ENCODE results near the gene TNNT3.
"Not testable (repeated sequence)": the region's sequence is repeated elsewhere in the genome, so short reads cannot be mapped to it uniquely, and the experiment has no call there.

The TNNT3 gene

GRCh38 chr11:1919391-1920127, at the start of gene TNNT3:
TSS of gene TNNT3 (plus strand) at chr11:1919703. CDS start at chr11:1922875, 3,172 bp downstream.
- DNase-seq (ENCODE audit: extremely low read depth in 1 of 2, low read depth in 1 of 2): no peak

DNA sequence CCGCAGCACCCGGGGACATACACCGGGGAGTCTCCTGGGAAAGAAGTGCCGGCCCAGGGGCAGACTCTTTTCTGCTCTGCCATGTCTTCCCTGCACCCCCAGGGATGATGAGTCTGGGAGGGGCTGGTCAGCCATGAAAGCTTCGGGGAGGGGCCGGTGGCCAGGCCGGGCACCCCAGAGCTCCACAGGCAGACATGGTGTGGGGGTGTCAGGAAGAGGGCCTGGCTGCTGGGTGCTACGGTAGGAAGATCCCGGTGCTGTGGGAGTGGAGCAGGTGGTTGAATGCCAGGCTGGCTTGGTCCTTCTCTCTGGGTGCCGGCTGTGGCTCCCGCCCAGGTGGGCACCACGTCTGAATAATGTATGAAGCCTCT, 49.2 kb upstream of the TNNT3 start:
- DNase-seq (ENCODE audit: extremely low read depth in 1 of 2, low read depth in 1 of 2): no peak

DNA sequence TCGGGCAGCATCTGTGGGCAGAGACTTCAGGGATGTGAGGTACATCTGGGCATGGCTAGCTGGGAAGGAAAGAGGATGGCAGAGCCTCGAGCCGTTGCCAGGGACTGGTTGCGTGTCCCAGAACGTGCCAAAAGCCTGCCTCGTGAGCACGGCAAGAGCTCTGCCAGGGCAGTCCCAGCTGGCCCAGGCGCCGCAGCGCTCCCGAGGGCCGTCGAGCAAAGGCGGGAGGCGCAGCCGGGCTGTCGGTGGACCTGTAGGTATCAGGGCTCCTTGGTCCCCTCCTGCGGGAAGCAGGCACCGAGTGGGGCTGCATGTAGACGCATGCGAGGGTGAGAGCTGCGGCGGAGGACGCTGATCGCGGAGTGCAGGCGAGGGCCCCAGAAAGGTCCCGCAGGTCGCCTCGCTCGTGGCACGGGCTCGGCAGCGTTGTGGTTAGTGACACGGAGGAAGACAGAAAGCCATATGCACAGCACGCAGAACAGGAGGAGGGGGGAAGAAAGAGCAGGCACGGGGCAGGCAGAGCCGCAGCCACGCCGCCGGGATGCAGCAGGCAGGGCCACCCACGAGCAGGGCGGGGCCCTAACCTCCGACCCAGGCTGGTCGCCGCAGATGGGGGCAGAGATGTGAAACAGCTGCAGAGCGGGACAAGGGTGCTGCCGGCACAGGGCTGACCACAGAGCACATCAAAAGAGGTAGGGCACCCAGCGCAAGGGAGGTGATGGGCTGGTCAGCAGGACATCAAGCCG, 48.6 kb upstream of the TNNT3 start:
- peak in 1 of 2 donors; percentile 25 for DNase-seq (ENCODE audit: extremely low read depth in 1 of 2, low read depth in 1 of 2)

GRCh38 chr11:1871531-1871930, 48.0 kb upstream of the TNNT3 start:
- DNase-seq (ENCODE audit: extremely low read depth in 1 of 2, low read depth in 1 of 2): no peak

- DNase-seq (ENCODE audit: extremely low read depth in 1 of 2, low read depth in 1 of 2): no peak
Observed at GRCh38 chr11:1872267-1872985, 47.1 kb upstream of the TNNT3 start.

DNA sequence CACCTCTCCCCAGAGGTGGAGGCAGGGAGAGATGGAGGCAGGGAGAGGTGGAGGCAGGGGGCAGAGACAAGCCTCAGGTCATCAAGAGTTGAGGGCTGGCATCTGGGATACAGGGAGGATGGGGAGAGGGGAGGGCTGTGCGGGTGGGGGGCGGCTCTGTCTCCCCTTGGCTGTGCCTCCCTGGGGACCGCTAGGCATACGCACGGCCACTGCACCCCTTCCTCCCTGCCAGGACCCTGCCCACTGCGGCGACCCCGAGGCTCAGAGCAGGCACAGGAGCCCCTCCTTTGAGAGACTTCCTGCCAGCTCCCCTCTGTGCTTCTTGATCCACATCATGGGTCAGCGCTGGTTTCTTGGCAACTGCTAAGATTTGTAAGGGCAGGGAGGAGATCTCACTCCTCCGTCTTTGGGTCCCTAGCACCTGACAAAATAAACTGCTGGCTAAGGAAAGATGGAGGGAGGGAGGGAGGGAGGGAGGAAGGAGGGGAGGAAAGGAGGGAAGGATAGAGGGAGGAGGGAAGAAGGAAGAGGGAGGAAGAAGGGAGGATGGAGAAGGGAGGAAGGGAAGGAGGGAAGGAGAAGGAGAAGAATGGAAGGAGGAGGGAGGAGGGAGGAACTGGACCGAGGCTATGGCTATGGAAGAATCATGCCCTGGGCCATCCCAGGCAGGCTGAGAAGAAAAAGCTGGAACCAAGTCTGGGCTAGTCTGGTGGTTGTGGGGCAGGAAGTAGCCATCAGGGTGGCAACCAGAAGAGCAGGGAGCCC, 46.3 kb upstream of the TNNT3 start:
- no peak for DNase-seq (ENCODE audit: extremely low read depth in 1 of 2, low read depth in 1 of 2)

DNA sequence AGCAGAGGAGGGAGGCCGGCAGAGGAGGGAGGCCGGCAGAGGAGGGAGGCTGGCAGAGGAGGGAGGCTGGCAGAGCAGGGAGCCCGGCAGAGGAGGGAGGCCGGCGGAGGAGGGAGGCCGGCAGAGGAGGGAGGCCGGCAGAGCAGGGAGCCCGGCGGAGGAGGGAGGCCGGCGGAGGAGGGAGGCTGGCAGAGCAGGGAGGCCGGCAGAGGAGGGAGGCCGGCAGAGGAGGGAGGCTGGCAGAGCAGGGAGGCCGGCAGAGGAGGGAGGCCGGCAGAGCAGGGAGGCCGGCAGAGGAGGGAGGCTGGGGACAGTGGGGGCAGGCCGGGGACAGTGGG, 45.7 kb upstream of the TNNT3 start:
- DNase-seq (ENCODE audit: extremely low read depth in 1 of 2, low read depth in 1 of 2): not testable (repeated sequence)

DNA sequence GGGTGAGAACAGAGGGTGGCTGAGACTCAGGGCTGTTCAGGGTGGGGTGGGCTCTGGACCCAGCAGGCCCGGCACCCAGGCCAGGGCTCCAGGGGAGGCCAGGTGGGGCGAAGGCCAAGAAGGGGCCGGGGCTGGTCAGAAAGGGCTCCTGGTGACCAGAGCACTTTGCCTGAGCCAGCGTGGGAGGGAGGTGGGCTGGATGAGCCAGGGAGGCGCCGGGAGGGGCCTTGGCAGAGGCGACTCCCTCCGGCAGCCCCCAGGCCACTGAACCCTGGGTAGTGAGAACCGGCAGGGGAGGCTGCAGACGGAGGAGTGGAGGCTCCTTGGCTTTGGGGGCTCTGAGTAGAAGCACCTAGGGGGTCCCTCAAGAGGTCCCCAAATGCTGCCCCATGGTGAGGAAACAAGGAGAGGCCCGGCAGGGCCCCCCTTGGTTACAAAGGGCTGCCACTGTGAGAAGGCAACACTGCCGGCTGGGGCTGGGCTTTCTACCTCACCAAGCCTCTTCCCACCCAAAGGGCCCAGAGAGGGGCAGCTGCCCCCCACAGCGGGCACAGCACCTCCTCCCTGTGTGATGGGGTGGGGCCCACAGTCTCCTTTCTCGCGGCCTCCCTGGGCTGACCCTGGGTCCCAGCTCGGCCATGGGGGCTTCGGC, 44.9 kb upstream of the TNNT3 start:
- DNase-seq (ENCODE audit: extremely low read depth in 1 of 2, low read depth in 1 of 2): not testable (repeated sequence)

- DNase-seq (ENCODE audit: extremely low read depth in 1 of 2, low read depth in 1 of 2): no peak
Observed at GRCh38 chr11:1875093-1875850, 44.2 kb upstream of the TNNT3 start.

GRCh38 chr11:1875851-1876301, 43.6 kb upstream of the TNNT3 start:
- not testable (repeated sequence) for DNase-seq (ENCODE audit: extremely low read depth in 1 of 2, low read depth in 1 of 2)

DNA sequence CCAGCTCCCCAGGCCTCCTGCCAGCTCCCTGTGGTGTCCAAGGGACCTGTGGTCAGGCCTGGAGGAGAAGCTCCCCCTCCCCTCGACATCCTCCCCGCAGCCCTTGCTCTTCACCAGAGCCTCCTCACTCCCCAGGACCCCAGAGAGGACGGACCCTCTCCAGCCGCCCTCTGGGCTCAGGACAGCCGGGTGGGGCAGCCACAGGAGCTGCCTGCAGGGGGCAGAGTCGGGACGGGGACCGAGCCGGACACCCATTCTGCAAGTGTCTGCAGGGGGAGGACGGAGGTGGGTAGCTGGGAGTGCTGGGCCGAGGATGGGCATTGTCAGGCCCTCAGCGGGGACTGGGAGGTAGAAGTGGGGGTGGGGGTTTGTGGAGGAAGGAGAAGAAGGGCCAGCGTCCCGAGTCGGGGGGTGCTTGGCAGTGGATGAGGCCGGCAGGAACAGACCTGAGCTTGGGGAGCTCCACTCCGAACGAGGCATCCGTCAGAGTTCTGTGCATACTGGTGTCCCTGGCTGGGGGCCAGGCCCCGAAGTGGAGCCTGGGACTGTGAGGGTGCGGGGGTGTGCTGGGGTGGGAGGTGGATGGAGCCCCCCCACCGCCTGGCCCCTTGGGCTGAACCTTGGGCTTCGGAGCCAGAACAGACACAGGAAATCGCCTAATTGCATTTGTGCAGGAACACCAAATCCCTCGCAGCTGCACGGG, 43.0 kb upstream of the TNNT3 start:
- no peak for DNase-seq (ENCODE audit: extremely low read depth in 1 of 2, low read depth in 1 of 2)

DNA sequence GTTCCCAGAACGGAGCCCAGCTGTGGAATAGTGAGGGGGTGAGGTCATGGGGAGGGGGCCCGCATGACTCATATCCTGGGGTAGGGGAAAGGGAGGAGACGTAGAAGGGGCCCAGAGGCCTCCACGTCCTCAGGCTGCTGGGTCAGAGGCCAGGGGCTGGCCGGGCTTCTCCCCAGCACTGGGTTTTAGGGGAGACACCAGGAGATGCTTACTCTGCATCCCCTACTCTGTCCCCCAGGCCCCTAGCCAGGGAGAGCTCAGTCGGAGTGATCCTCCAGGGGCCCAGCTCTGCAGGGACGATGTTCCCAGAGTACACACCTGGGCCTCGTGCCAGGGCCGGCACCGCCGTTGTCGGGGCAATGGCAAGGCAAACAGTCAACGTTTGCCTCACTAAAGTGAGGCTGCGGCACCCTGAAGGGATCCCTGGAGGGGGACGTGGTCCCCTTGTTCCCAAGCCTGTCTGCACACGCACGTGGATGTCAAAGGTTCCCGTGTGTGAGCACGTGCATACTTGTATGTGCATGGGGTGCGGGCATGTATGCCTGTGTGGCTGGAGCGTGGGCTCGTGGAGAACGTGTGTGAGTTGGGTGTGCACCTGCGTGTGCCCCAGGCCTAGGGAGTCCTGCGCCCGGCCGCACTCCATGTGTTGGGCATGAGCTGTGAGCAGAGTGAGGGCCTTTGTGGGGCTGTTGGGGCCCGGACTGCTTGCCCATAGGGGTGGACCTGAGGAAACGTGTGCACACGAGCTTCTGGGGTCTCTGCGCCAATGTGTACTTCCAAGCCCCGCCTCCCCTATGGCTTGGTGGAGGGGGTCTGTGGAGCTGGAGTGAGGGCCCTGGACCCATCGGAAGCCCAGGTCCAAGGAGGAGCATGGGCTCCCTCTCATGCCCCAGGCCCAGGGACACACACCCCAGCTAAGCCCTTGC, 42.0 kb upstream of the TNNT3 start:
- DNase-seq (ENCODE audit: extremely low read depth in 1 of 2, low read depth in 1 of 2): no peak

GRCh38 chr11:1878137-1879031, 41.1 kb upstream of the TNNT3 start:
- DNase-seq (ENCODE audit: extremely low read depth in 1 of 2, low read depth in 1 of 2): no peak

DNA sequence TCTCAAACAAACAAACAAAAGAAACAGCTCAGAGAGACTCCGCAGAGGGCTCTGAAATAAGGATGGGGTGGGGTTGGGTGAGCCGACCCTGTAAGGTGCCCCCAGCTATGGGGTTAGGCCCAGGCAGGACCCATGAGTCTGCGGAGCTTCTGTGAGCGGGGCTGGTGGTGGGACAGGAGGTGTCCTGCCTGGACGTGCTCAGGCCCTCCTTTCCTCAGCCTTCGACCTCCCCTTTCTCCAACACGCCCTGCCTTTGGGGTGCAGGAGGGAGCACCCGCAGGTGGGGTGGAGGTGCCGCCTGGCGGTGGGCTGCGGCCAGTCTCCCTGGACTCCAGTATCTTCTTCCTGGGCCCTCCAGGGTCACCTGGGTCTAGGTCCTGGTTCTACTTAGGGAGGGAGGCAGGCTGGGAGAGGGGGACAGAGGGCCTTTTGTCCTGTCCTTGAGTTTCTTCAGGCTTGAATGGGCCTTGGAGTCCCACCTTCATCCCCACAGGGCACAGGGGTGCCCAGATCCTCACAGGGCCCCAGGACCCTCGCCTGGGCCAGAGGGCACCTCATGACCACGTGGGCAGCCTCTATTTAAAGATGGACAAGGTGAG, 40.1 kb upstream of the TNNT3 start:
- DNase-seq (ENCODE audit: extremely low read depth in 1 of 2, low read depth in 1 of 2): no peak

DNA sequence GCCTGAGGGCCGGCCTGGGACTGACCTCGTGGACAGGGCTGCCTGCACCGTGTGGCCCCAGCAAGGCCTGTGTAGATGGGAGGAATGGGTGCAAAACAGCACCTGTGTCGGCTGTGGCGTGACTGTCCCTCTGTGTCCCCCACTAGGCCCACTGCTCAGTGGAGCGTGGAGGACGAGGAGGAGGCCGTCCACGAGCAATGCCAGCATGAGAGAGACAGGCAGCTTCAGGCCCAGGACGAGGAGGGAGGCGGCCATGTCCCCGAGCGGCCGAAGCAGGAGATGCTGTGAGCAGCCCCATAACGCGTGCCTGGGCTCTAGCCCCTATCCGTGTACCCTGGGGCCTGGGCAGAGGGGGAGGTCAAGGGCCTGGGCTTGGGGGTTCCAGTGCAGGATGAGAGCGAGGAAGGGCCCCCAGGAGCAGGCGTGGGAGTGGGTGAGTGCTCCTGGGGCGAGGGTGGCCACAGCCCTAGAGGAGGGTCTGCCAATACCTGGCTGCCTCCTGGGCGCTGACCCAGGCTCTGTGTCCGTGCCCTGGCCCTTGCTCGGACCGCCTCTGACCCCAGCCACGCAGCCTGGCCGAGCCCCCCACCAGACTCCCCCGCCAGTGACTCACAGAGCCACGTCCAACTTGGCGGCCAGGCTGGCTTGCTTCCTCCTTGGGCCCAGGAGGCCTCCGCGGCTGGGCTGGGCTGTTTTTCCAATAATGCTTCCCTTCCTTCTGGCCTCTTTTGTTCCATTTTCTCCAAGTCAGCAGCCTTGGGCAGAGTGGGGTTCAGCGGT, 39.4 kb upstream of the TNNT3 start:
- DNase-seq (ENCODE audit: extremely low read depth in 1 of 2, low read depth in 1 of 2): no peak
